SU-DHL-6 (cell line): ENCODE data around the gene PDE8B.

Experiments
- H2AFZ ChIP-seq: fragments of 200-600 bp; sonication (generic); 2 replicates; pipeline ENCODE4 v1.6.1; 2014; ENCODE audit warnings: low read depth, mild to moderate bottlenecking, moderate library complexity, mixed read lengths, antibody characterized with exemption, low read length; ENCODE audit not compliant: severe bottlenecking
- H3F3A ChIP-seq: fragments of 200-600 bp; shearing (Covaris generic); 2 replicates; pipeline ENCODE4 v1.6.0; 2016; ENCODE audit warnings: antibody characterized with exemption, mild to moderate bottlenecking; ENCODE audit not compliant: insufficient read depth
- H3K27ac ChIP-seq: fragments of 200-600 bp; sonication (generic); 2 replicates; pipeline ENCODE4 v1.5.1; 2016; ENCODE audit warnings: low read depth, mild to moderate bottlenecking, low read length, moderate library complexity, mixed read lengths
- H3K27me3 ChIP-seq: fragments of 200-600 bp; sonication (generic), shearing (Covaris generic); 2 replicates; pipeline ENCODE4 v1.6.0; 2014; ENCODE audit warnings: mild to moderate bottlenecking, low read length
- H3K36me3 ChIP-seq: fragments of 200-600 bp; sonication (generic); 2 replicates; pipeline ENCODE4 v1.6.1; 2014; ENCODE audit warnings: mild to moderate bottlenecking, low read length, mixed read lengths
- H3K4me2 ChIP-seq: fragments of 300-600, 200-600 bp; shearing (Covaris generic), sonication (generic); 2 replicates; pipeline ENCODE4 v1.6.0; 2014; ENCODE audit warnings: low read length, low read depth, mild to moderate bottlenecking; ENCODE audit not compliant: poor library complexity, severe bottlenecking
- H3K4me3 ChIP-seq: fragments of 200-600 bp; sonication (generic); 2 replicates; pipeline ENCODE4 v1.5.1; 2014; ENCODE audit warnings: antibody characterized with exemption, low read length, mild to moderate bottlenecking, mixed read lengths; ENCODE audit not compliant: insufficient read depth, poor library complexity, severe bottlenecking
- H3K79me2 ChIP-seq: fragments of 200-600 bp; sonication (generic); 2 replicates; pipeline ENCODE4 v1.6.1; 2014; ENCODE audit warnings: mild to moderate bottlenecking, low read length, moderate library complexity; ENCODE audit not compliant: insufficient read depth
- H3K9ac ChIP-seq: fragments of 200-600 bp; sonication (generic); 2 replicates; pipeline ENCODE4 v1.7.0; 2014; ENCODE audit warnings: mild to moderate bottlenecking, low read length
- H3K9me2 ChIP-seq: fragments of 200-600 bp; sonication (generic); replicated peaks from 2 replicates; pipeline ENCODE4 v1.6.1; 2014; ENCODE audit warnings: low read length; ENCODE audit not compliant: insufficient read depth
- H3K9me3 ChIP-seq: fragments of 200-600 bp; sonication (generic); 2 replicates; pipeline ENCODE4 v1.6.1; 2014; ENCODE audit warnings: low read length, mixed read lengths; ENCODE audit not compliant: insufficient read depth
- H4K20me1 ChIP-seq: fragments of 200-600 bp; sonication (generic); 2 replicates; pipeline ENCODE4 v1.6.1; 2014; ENCODE audit warnings: low read depth, mild to moderate bottlenecking, antibody characterized with exemption, low read length, moderate library complexity, mixed read lengths
- EZH2phosphoT487 ChIP-seq: fragments of 200-600 bp; sonication (generic), shearing (Covaris generic); conservative IDR thresholded peaks from 2 replicates; pipeline ENCODE4 v1.6.1; 2018; ENCODE audit warnings: mild to moderate bottlenecking, antibody characterized with exemption, low read length, moderate library complexity, mixed read lengths
- TF ChIP-seq, protein P1 (sequence below): fragments of 200-600 bp; sonication (generic); IDR thresholded peaks from one replicate; pipeline ENCODE4 v1.5.1; 2017; ENCODE audit warnings: antibody characterized with exemption, mild to moderate bottlenecking, low read length, moderate library complexity; ENCODE audit not compliant: insufficient read depth, poor library complexity, severe bottlenecking

Gene PDE8B

GRCh38 chr5:77431286-77431685 lies 220.8 kb downstream of the PDE8B start:
- H3K27ac ChIP-seq, result no peak overlapping the region
- no peaks in the 10 kb centered on the region for H3K9me3 ChIP-seq
- TF ChIP-seq, protein P1, sequence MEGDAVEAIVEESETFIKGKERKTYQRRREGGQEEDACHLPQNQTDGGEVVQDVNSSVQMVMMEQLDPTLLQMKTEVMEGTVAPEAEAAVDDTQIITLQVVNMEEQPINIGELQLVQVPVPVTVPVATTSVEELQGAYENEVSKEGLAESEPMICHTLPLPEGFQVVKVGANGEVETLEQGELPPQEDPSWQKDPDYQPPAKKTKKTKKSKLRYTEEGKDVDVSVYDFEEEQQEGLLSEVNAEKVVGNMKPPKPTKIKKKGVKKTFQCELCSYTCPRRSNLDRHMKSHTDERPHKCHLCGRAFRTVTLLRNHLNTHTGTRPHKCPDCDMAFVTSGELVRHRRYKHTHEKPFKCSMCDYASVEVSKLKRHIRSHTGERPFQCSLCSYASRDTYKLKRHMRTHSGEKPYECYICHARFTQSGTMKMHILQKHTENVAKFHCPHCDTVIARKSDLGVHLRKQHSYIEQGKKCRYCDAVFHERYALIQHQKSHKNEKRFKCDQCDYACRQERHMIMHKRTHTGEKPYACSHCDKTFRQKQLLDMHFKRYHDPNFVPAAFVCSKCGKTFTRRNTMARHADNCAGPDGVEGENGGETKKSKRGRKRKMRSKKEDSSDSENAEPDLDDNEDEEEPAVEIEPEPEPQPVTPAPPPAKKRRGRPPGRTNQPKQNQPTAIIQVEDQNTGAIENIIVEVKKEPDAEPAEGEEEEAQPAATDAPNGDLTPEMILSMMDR, result no peak
- TF ChIP-seq EZH2phosphoT487, result no peak
- peaks cover 44% of the 10 kb centered on the region for H3K36me3 ChIP-seq
- no peak overlapping the region for H2AFZ ChIP-seq
- H4K20me1 ChIP-seq, result no peaks in the 10 kb centered on the region
- no peak overlapping the region for H3K4me2 ChIP-seq
- no peak overlapping the region for H3K4me3 ChIP-seq
- no peaks in the 10 kb centered on the region for H3F3A ChIP-seq
- no peak overlapping the region for H3K9ac ChIP-seq
- H3K27me3 ChIP-seq, result no peaks in the 10 kb centered on the region
- no peaks in the 10 kb centered on the region for H3K9me2 ChIP-seq
- H3K79me2 ChIP-seq, result no peaks in the 10 kb centered on the region

DNA sequence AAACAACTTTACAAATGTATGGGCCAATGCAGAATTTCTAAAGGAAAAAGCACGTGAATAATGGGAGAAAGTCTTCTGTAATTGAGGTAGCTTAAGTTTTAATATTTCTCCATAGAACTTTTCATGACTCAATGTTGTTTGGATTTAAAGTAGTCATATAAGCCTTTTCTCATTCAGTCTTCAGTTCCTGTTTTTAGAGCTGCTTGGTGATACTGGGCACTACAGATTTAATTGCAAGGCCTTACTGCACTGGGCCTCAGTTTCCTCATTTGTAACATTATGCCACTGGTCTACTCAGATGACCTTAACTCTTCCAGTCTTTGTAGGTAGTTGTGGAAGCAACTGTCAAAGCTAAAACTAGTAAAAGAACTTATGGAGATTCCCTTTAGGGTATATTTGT lies 221.2 kb downstream of the PDE8B start:
- H2AFZ ChIP-seq, result no peak overlapping the region
- no peaks in the 10 kb centered on the region for H3K79me2 ChIP-seq
- no peak overlapping the region for H3K4me2 ChIP-seq
- no peaks in the 10 kb centered on the region for H3K9me2 ChIP-seq
- no peak overlapping the region for H3K27ac ChIP-seq
- H3K4me3 ChIP-seq, result no peak overlapping the region
- TF ChIP-seq, protein P1, result no peak
- TF ChIP-seq EZH2phosphoT487, result no peak
- no peaks in the 10 kb centered on the region for H3K9me3 ChIP-seq
- no peaks in the 10 kb centered on the region for H3K27me3 ChIP-seq
- H3F3A ChIP-seq, result no peaks in the 10 kb centered on the region
- H3K9ac ChIP-seq, result no peak overlapping the region
- no peaks in the 10 kb centered on the region for H4K20me1 ChIP-seq
- peaks cover 41% of the 10 kb centered on the region for H3K36me3 ChIP-seq

- H2AFZ ChIP-seq, result no peak overlapping the region
- H3K9ac ChIP-seq, result no peak overlapping the region
- no peak overlapping the region for H3K27ac ChIP-seq
- no peaks in the 10 kb centered on the region for H3K9me2 ChIP-seq
- H3K4me3 ChIP-seq, result no peak overlapping the region
- no peak overlapping the region for H3K4me2 ChIP-seq
- no peaks in the 10 kb centered on the region for H4K20me1 ChIP-seq
- no peaks in the 10 kb centered on the region for H3F3A ChIP-seq
- no peaks in the 10 kb centered on the region for H3K9me3 ChIP-seq
- no peaks in the 10 kb centered on the region for H3K27me3 ChIP-seq
- H3K36me3 ChIP-seq, result peaks cover 26% of the 10 kb centered on the region
- no peak for TF ChIP-seq EZH2phosphoT487
- TF ChIP-seq, protein P1, result no peak
- H3K79me2 ChIP-seq, result no peaks in the 10 kb centered on the region
These were observed 226.7 kb downstream of the PDE8B start for GRCh38 chr5:77437194-77437593.

DNA sequence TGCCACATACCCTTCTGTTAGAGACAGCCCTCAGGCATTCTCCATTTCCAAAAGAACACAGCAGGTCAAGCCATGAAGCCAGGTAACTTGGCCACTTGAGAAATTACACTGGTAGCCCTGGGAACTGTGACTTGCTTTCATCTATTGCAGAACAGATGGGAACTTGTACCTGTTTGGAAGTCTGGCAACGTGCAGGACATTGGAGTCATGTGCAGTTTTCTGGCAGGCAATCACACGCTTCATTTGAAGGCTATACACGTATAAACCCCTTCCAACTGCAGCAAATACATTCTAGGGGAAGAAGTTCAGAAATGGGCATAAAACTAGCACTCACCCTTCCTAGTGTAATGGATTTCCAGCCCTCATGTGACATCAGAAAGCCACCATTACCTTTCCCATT lies 227.6 kb downstream of the PDE8B start:
- no peak for TF ChIP-seq EZH2phosphoT487
- Histone ChIP-seq H3K27me3 (no peaks in the 10 kb centered on the region), H3K4me2 (no peak overlapping the region), H3K36me3 (peaks cover 19% of the 10 kb centered on the region), H3K79me2 (no peaks in the 10 kb centered on the region), H3F3A (no peaks in the 10 kb centered on the region), H3K27ac (no peak overlapping the region), H3K4me3 (no peak overlapping the region), H3K9me3 (no peaks in the 10 kb centered on the region), H2AFZ (no peak overlapping the region), H3K9me2 (no peaks in the 10 kb centered on the region), H3K9ac (no peak overlapping the region), H4K20me1 (no peaks in the 10 kb centered on the region)
